GM18499 (cell line): ENCODE results near the gene SPSB4.

Experiments used
- ATAC-seq: cut with Tn5 transposase; IDR thresholded peaks from one replicate; pipeline ENCODE4 v1.9.1; 2021; ENCODE audit warnings: moderate number of reproducible peaks; ENCODE audit not compliant: insufficient read depth, unreplicated experiment

SPSB4 gene

GRCh38 chr3:141192345-141192744 is 141.2 kb downstream of the SPSB4 start:
- peak; percentile 95 for ATAC-seq

- no peak for ATAC-seq
These were observed 142.1 kb downstream of the SPSB4 start for GRCh38 chr3:141193066-141193830.
